ENCODE measurements around the gene BCKDK. TPM values are rescaled to one million over a fixed set of nuclear protein-coding genes. Genes with fewer than 3 reads are reported as not detected.
A peak's percentile ranks its signal among the peaks of the same experiment; 100 is the strongest.

BCKDK gene
- total RNA-seq (1 to 10 TPM; 4.3 to 5.8 TPM), total RNA-seq (5.4 to 54.5 (median 19.4) reads per million in 172 experiments)
- polyA plus RNA-seq (2013, experiment 1 of 2): 13.6 TPM
- 15.0 TPM for polyA plus RNA-seq (2013, experiment 2 of 2)

GRCh38 chr16:31108035-31108793 lies at the start of gene BCKDK:
BCKDK (plus strand) TSS chr16:31108386; CDS start chr16:31109224, 838 bp downstream.
- TF ChIP-seq CTCF (IDR thresholded peaks at IDR 0.05): no peak
- peak within 1 kb of the TSS; percentile 59 for H3K4me3 ChIP-seq (ENCODE audit: low read length)
- Mint-ChIP-seq H3K27me3 (no peaks in the 10 kb centered on the region), H3K36me3 (ENCODE audit: low read depth) (peaks cover 26% of the 10 kb centered on the region), H3K27ac (peak within 1 kb of the TSS; percentile 53), H3K4me1 (ENCODE audit: low read depth) (peaks cover 13% of the 10 kb centered on the region), H3K4me3 (peak within 1 kb of the TSS; percentile 76), H3K9me3 (no peaks in the 10 kb centered on the region)
- DNase-seq (peak; percentile 22 to 76 (median 50)), ATAC-seq (ENCODE audit: poor library complexity) (peak; percentile 78)
- peaks cover 25% of the 10 kb centered on the region for H3K4me1 ChIP-seq (ENCODE audit: insufficient read depth, low read length)
- intact Hi-C loops (cut with DNase I, micrococcal nuclease): loop anchor here in 1 of 2 experiments (5.0 kb wide), 1 partner anchor 34 kb away; no protein-coding TSS in a partner anchor
- CTCF ChIA-PET: interaction anchor here (1.0 to 2.4 kb wide), 2 partner anchors 14 to 34 kb away, joined by 4 to 7 read pairs; partner anchors contain the start of gene VKORC1
- peak within 1 kb of the TSS in 1 of 2 donors; percentile 60 for H3K27ac ChIP-seq (ENCODE audit: low read depth in 1 of 2, low read length in 2 of 2)
- no peaks in the 10 kb centered on the region for H3K27me3 ChIP-seq (ENCODE audit: control insufficient read depth in 1 of 2, insufficient read depth in 2 of 2, low read length in 2 of 2)
- peaks cover 18% of the 10 kb centered on the region for H3K36me3 ChIP-seq (ENCODE audit: insufficient read depth, low read length)
- no peaks in the 10 kb centered on the region for H3K9me3 ChIP-seq (ENCODE audit: control insufficient read depth in 1 of 2, insufficient read depth in 1 of 2, low read length in 2 of 2)
- POLR2A ChIA-PET: interaction anchor here (1.5 to 2.3 kb wide), 2 partner anchors 9 to 72 kb away, joined by 3 to 12 read pairs; partner anchors contain the start of genes FUS and KAT8

GRCh38 chr16:31061126-31061812 lies 46.9 kb upstream of the BCKDK start:
- ATAC-seq (ENCODE audit: poor library complexity): no peak

More at GRCh38 chr16:31061126-31061812, 46.9 kb upstream of the BCKDK start:
- Mint-ChIP-seq H3K27me3 (no peaks in the 10 kb centered on the region), H3K4me1 (ENCODE audit: low read depth) (peaks cover 31% of the 10 kb centered on the region), H3K4me3 (no peak overlapping the region), H3K27ac (no peak overlapping the region), H3K36me3 (ENCODE audit: low read depth) (peaks cover 36% of the 10 kb centered on the region), H3K9me3 (no peaks in the 10 kb centered on the region)
- intact Hi-C loops (cut with DNase I, micrococcal nuclease): no loop called here
- H3K9me3 ChIP-seq (ENCODE audit: control insufficient read depth in 1 of 2, insufficient read depth in 1 of 2, low read length in 2 of 2): no peaks in the 10 kb centered on the region
- ChIA-PET CTCF (no interaction called here), POLR2A (no interaction called here)
- no peak overlapping the region for H3K4me3 ChIP-seq (ENCODE audit: low read length)
- peak in 1 of 14 experiments; percentile 14 for DNase-seq
- no peak overlapping the region for H3K27ac ChIP-seq (ENCODE audit: low read depth in 1 of 2, low read length in 2 of 2)
- peaks cover 17% of the 10 kb centered on the region for H3K36me3 ChIP-seq (ENCODE audit: insufficient read depth, low read length)
- TF ChIP-seq CTCF (IDR thresholded peaks at IDR 0.05): no peak
- H3K27me3 ChIP-seq (ENCODE audit: control insufficient read depth in 1 of 2, insufficient read depth in 2 of 2, low read length in 2 of 2): no peaks in the 10 kb centered on the region
- peaks cover 53% of the 10 kb centered on the region for H3K4me1 ChIP-seq (ENCODE audit: insufficient read depth, low read length)

Data from CD4-positive, alpha-beta T cell (primary cell).